GM18498 (cell line): ENCODE data around the gene RAB31.

Experiments
- ATAC-seq: cut with Tn5 transposase; IDR thresholded peaks from one replicate; pipeline ENCODE4 v1.9.1; 2021; ENCODE audit warnings: mild to moderate bottlenecking, moderate library complexity; ENCODE audit not compliant: unreplicated experiment

Gene RAB31

DNA sequence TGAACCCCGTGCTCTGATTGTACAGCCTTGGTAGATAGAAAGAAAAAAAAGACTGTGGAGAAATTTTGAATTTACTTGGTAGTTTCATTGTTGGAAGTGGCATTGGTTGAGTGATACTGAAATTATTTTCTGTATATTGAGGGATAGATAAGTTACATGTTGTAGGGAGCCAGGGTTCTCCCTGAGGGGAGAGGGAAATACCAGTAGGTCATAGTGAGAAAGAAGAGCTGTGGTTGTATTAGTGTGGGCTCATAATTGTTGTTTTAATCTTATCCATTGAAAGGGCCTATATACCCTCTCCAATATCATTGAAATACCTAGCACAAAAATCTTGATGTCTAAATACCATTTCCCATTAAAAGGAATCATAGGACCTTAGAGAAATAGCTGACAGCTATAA is 16.9 kb upstream of the RAB31 start:
- no peak for ATAC-seq

DNA sequence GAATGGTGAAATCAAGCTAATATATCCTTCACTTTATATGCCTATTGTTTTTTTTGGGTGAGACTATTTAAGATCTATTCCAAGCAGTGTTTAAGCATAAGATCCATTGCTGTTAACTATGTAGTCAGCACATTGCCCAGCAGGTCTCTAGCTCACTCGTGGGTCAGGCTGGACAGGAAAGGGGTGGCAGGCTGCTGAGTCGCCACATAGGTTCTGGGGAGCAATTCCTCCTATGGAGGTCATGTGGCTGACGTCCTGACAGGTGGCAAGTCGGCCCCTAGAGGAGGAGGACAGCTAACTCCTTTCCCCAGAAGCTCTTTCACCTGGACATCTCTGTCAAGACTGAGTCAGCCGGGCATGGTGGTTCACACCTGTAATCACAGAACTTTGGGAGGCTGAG is 13.9 kb upstream of the RAB31 start:
- no peak for ATAC-seq

DNA sequence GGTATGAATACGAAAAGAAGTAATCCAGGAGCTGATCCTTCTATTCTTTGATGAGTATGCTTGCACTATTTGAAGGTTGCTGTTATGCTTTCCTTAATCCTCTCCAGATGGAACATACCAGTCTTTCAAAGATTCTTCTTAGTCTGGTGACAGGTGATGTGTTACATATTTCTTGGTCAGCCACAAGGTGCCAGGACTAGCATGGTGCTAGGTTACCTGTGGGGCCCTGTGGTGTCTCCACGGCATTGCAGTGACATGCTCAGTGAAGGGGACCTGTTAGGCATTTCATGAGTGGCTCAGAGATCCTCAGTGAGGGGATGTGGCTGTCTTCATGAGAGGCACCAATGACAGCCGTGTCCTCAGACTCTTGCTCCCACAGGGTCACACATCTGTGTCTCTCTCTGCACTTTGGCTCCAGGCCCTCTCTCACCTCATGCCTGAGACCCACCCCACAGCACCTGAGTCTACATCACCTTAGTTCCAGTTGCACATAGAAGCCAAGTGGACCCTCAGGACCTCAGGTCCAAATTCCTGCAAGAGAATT is 13.1 kb upstream of the RAB31 start:
- ATAC-seq = no peak

DNA sequence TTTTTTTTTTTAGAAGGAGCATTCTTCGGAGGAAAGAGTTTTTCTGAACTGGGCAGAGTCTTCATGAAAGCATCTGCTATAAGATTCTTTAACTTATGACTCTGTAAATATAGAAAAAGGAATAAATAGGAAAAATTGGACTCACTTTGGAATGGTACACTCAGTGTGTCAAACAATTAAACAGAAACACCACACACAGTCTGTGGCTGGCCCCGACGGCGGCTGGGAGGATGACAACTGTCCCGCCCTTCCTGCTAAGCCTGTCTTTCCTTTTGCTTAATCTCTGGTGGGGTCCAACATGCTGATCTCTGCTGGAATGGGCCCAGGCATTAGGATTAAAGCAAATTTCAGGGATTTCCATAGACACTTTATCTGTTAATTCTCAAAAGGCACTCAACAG is 12.5 kb upstream of the RAB31 start:
- no peak for ATAC-seq

- ATAC-seq = no peak
Measured at GRCh38 chr18:9696112-9696511, 12.0 kb upstream of the RAB31 start.

GRCh38 chr18:9696701-9697100 is 11.4 kb upstream of the RAB31 start:
- no peak for ATAC-seq

GRCh38 chr18:9697121-9697520 is 11.0 kb upstream of the RAB31 start:
- ATAC-seq = no peak

GRCh38 chr18:9698497-9698896 is 9.6 kb upstream of the RAB31 start:
- ATAC-seq = no peak

- ATAC-seq = no peak
Measured at GRCh38 chr18:9700261-9700796, 7.8 kb upstream of the RAB31 start.

- ATAC-seq = peak; percentile 38
Measured at GRCh38 chr18:9701609-9702349, 6.3 kb upstream of the RAB31 start.

- ATAC-seq = no peak
Measured at GRCh38 chr18:9704233-9705118, 3.6 kb upstream of the RAB31 start.

GRCh38 chr18:9705183-9705829 is 2.8 kb upstream of the RAB31 start:
- ATAC-seq = no peak

DNA sequence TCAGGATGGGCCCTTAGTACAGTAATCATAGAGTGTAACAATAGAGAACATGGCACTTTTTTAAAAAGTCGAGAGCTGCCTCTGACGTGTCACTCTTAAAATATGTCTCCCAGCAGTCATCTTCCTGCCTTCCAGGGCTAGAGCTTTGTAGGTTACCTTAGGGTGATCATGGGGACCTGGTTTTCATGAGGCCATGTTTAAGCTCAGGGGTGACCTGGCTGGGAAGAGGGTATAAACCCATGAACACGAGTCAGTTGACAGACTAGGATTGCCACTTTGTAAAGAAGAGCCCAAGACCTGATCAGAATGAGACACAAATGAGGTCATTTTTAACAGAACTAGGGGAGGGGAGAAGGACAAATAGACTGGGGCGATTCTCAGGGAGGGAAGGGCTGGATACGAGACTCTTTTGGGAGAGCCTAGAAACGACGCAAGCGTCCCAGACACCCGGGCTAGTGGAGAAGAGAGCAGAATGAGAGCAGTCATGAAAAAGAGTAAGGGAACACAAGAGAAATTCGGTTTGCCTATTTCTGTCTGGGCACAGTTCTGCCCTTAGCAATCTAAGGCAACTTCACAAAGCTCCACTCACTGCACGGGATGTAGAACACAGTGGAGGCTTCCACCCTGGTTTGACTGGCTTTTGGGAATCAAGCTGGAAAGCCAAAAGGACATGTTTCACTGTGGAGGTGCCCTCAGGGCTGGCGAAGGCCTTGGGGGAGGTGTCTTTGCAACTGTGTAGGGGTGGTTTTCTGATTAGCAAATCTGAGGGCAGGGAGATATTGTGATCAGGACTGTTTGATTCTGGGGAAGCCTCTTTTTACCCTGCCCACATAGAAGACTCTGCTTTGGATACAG is 1.8 kb upstream of the RAB31 start:
- ATAC-seq = no peak

GRCh38 chr18:9707381-9708056 is 582 bp upstream of the RAB31 start:
- ATAC-seq = peak; percentile 0

GRCh38 chr18:9708434-9709303 is 568 bp downstream of the RAB31 start:
- no peak for ATAC-seq

DNA sequence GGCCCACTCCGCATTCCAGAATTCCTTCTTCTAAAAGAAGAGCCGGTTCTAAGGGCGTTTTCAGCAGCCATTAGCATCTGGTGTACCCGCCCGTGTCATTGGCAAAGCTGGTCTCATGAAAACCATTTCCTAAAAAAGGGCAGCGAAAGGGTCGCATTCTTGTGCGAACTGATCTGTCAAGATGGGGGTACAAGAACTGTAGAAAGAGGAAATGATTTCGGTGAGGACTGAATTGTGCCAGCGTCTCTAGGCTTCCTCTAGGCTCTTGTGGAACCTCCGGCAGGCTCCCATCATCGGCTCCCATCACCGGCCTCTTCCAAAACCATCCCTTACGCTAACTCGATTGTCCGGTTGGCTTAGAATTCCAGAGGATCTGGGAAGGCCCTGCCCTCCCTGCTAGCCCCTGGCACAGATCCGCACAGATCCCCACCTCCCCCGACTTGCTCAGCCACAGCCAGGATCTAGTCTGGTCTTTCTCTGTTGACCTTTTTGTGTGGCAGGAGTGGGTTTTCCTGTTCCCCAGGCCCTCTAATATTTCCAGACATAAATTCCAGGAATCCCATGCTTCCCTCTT is 1.3 kb downstream of the RAB31 start:
- ATAC-seq = no peak

GRCh38 chr18:9710037-9710436 is 1.9 kb downstream of the RAB31 start:
- ATAC-seq = no peak

- peak; percentile 63 for ATAC-seq
Measured at GRCh38 chr18:9711361-9712129, 3.4 kb downstream of the RAB31 start.
